Peyer's patch (tissue), 4 donors: ENCODE measurements around the gene STAT6. TPM values are rescaled to one million over a fixed set of nuclear protein-coding genes. Genes with fewer than 3 reads are reported as not detected.

Experiments
- DNase-seq, 3 donors: peaks; one replicate each; pipeline ENCODE4 v3.0.0-alpha.2; 2017 to 2019
- H3K27ac ChIP-seq, 4 donors: fragments of 200-600 bp; sonication (generic); one replicate each; pipeline ENCODE4 v1.5.1; 2016 to 2019
- H3K27me3 ChIP-seq, 2 donors: fragments of 200-600 bp; sonication (generic); one replicate each; pipeline ENCODE4 v1.5.1; 2019
- H3K36me3 ChIP-seq, 3 donors: fragments of 200-600 bp; sonication (generic); one replicate each; pipeline ENCODE4 v1.5.1; 2016 to 2019
- H3K4me1 ChIP-seq, 4 donors: fragments of 200-600 bp; sonication (generic); one replicate each; pipeline ENCODE4 v1.5.1; 2016 to 2019
- H3K4me3 ChIP-seq, 4 donors: fragments of 200-600 bp; sonication (generic); 1 replicate in 3 of 4; 2 replicates in 1 of 4; pipeline ENCODE4 v1.5.1; 2016 to 2019; ENCODE audit warnings: mild to moderate bottlenecking in 1 of 4
- H3K9me3 ChIP-seq, 4 donors: fragments of 200-600 bp; sonication (generic); one replicate each; pipeline ENCODE4 v1.5.1; 2016 to 2019; ENCODE audit warnings: mild to moderate bottlenecking in 1 of 4
- CTCF ChIP-seq, 6 experiments: fragments of 450-650 bp in 4 of 6; fragments of 200-600 bp in 2 of 6; sonication (generic) in 1 of 6; IDR thresholded peaks; one replicate each; pipeline ENCODE4 v1.5.1; 2017 to 2019; ENCODE audit warnings: antibody characterized with exemption in 6 of 6, mild to moderate bottlenecking in 3 of 6, moderate library complexity in 1 of 6
- POLR2A ChIP-seq, 2 donors: fragments of 450-650 bp; IDR thresholded peaks; one replicate each; pipeline ENCODE4 v1.5.1; 2017; ENCODE audit warnings: antibody characterized with exemption in 2 of 2, mild to moderate bottlenecking in 2 of 2, moderate library complexity in 2 of 2
- total RNA-seq, 4 donors: library from RNA; depleted of rRNA; stranded (reverse); fragments of >200 nt; gene quantifications; one replicate each; pipeline ENCODE4 v1.1.0, GENCODE V29; 2016

The STAT6 gene
- total RNA-seq, 4 donors from 2014 or later = 278 to 416 (median 382) TPM

- no peak for TF ChIP-seq POLR2A (IDR thresholded peaks at IDR 0.05)
- TF ChIP-seq CTCF (IDR thresholded peaks at IDR 0.05) = no peak
- DNase-seq = no peak
- peak overlapping the region in 1 of 4 donors; percentile 33 for H3K27ac ChIP-seq
Measured at GRCh38 chr12:57072661-57073060, 38.5 kb downstream of the STAT6 start.

GRCh38 chr12:57069523-57069922 is 41.6 kb downstream of the STAT6 start:
- H3K4me1 ChIP-seq = peaks cover 0 to 4% (median 2%) of the 10 kb centered on the region in 4 donors
- TF ChIP-seq CTCF (IDR thresholded peaks at IDR 0.05) (peak; percentile 79 to 97 (median 96)), POLR2A (IDR thresholded peaks at IDR 0.05) (no peak)
- peak overlapping the region; percentile 30 to 67 (median 40) for H3K27ac ChIP-seq
- DNase-seq = peak in 2 of 3 donors; percentile 70 to 85
- H3K4me3 ChIP-seq = no peak overlapping the region
- no peaks in the 10 kb centered on the region for H3K27me3 ChIP-seq
- H3K36me3 ChIP-seq = no peaks in the 10 kb centered on the region
- H3K9me3 ChIP-seq = no peaks in the 10 kb centered on the region

More at GRCh38 chr12:57072661-57073060, 38.5 kb downstream of the STAT6 start:
- no peaks in the 10 kb centered on the region for H3K9me3 ChIP-seq
- H3K27me3 ChIP-seq = no peaks in the 10 kb centered on the region
- H3K36me3 ChIP-seq = no peaks in the 10 kb centered on the region
- H3K4me1 ChIP-seq = peaks cover 0 to 4% (median 2%) of the 10 kb centered on the region in 4 donors
- H3K4me3 ChIP-seq = no peak overlapping the region

GRCh38 chr12:57066245-57066644 is 44.9 kb downstream of the STAT6 start:
- Histone ChIP-seq H3K27ac (peak overlapping the region in 1 of 4 donors; percentile 12), H3K9me3 (no peaks in the 10 kb centered on the region), H3K4me1 (peaks cover 0 to 13% (median under 1%) of the 10 kb centered on the region in 4 donors), H3K36me3 (no peaks in the 10 kb centered on the region), H3K4me3 (no peak overlapping the region), H3K27me3 (no peaks in the 10 kb centered on the region)
- DNase-seq = no peak
- TF ChIP-seq CTCF (IDR thresholded peaks at IDR 0.05) (no peak), POLR2A (IDR thresholded peaks at IDR 0.05) (no peak)

DNA sequence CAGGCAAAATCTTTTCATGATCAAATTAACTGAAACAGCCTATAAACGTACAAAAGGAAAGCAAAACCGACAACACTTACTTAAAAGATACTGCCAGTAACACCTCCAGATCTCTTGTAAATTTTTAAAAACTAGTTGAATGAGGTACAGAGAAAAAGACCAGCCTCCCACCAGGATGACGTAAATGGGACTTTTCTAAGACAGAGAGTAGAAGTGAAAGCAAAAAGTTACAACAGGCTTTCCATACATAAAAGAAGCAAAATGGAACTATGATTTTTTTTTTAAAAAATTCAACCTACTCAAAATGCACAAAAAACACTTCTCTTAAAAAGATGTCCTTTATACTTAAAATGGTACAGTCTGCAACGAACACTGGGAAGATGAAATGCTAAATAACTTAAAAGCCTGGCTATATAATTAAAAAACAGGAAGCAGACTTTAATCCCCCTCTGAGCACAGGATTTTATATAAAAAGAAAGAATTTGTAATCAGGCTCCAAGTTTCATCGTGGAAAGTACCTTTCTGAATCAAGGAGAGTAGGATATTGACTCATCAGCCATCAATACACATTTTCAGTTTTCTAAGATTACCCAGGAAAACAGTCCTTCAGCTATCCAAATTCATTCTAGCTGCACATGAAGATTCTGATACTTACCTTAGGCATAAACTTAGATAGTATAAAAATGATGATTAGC is 47.0 kb downstream of the STAT6 start:
- peak in 1 of 3 donors; percentile 53 for DNase-seq
- TF ChIP-seq POLR2A (IDR thresholded peaks at IDR 0.05) (no peak), CTCF (IDR thresholded peaks at IDR 0.05) (no peak)
- Histone ChIP-seq H3K9me3 (no peaks in the 10 kb centered on the region), H3K27ac (peak overlapping the region in 3 of 4 donors; percentile 37 to 73 (median 59)), H3K27me3 (no peaks in the 10 kb centered on the region), H3K36me3 (no peaks in the 10 kb centered on the region), H3K4me1 (peaks cover 0 to 20% (median 6%) of the 10 kb centered on the region in 4 donors), H3K4me3 (no peak overlapping the region)

DNA sequence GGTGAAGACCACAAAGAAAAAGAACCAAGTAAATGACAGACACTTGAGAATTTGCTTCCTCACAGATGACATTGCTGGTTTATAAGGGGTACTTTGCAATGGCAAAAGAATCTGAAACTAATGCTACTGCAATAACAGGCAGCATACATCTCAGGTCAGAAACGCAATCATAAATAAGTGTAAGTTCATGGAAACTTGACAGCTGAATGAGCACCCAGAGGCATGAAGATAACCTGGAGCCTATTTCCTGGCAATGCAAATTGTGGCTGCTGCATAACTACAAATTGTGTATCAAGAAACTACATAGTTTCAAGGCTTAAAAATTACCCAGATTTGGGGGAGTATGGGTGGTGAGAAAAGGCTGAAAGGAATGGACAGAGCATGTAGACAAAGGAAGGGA is 52.7 kb downstream of the STAT6 start:
- H3K4me3 ChIP-seq = no peak overlapping the region
- TF ChIP-seq CTCF (IDR thresholded peaks at IDR 0.05) (no peak), POLR2A (IDR thresholded peaks at IDR 0.05) (no peak)
- H3K4me1 ChIP-seq = peaks cover 0 to 31% (median 3%) of the 10 kb centered on the region in 4 donors
- no peak for DNase-seq
- H3K27me3 ChIP-seq = no peaks in the 10 kb centered on the region
- H3K27ac ChIP-seq = peak overlapping the region in 2 of 4 donors; percentile 3 to 55
- no peaks in the 10 kb centered on the region for H3K9me3 ChIP-seq
- no peaks in the 10 kb centered on the region for H3K36me3 ChIP-seq
